UCSD-AML1 (cell line): ENCODE measurements around the gene ZNF408.

Experiments used
- DNase-seq: peaks from one replicate; lab custom pipeline; 2025; ENCODE audit not compliant: unreplicated experiment; lab: John Stamatoyannopoulos, UW

The ZNF408 gene

DNA sequence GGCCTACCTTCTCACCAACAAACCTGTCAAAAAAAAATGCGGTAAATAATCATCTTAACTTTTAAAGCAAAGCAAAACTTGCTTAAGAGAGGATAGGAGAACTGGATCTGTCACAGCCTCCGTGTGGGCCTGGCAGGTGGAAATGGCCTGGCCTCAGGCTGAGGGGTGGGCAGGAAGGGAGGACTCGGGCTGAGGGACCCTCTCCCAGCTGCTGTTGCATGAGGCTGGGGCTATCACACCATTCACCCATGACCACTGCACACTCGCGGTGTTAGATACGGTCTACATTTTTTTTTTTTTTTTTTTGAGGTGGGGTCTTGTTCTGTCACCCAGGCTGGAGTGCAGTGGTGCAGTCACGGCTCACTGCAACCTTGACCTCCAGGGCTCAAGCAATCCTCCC lies 24.9 kb upstream of the ZNF408 start:
- DNase-seq = no peak

DNA sequence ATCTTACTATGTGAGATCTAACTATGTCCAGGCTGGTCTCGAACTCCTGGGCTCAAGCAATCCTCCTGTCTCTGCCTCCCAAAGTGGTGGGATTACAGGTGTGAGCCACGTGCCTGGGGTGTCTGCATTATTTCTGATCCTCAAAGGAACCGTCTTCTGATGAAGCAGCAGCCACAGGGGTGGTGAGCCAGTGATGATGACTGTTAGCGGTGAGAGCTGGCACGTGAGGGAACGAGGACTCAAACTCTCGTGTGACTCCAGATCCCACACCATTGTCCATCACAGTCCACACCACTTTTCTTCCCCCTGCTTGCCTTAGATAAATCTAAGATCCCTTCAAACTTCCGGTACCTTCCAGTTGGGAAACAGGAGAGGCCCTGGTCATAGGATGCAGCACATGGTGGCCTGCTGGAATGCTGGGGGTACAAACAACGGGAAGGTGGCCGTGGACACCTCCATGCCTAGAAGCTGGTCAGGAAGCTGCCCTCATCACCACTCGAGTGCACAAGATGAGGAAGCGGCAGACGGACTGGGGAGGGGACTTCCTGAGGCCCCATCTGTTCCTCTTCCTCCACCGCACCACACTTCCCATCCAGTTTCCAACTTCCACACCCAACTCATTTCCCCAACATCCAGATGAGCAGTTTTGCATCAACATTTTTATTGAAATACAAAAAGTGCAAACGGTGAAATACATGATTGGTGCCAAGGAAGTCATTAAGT lies 24.2 kb upstream of the ZNF408 start:
- peak; percentile 55 for DNase-seq

- no peak for DNase-seq
Measured at GRCh38 chr11:46677169-46677568, 23.7 kb upstream of the ZNF408 start.

DNA sequence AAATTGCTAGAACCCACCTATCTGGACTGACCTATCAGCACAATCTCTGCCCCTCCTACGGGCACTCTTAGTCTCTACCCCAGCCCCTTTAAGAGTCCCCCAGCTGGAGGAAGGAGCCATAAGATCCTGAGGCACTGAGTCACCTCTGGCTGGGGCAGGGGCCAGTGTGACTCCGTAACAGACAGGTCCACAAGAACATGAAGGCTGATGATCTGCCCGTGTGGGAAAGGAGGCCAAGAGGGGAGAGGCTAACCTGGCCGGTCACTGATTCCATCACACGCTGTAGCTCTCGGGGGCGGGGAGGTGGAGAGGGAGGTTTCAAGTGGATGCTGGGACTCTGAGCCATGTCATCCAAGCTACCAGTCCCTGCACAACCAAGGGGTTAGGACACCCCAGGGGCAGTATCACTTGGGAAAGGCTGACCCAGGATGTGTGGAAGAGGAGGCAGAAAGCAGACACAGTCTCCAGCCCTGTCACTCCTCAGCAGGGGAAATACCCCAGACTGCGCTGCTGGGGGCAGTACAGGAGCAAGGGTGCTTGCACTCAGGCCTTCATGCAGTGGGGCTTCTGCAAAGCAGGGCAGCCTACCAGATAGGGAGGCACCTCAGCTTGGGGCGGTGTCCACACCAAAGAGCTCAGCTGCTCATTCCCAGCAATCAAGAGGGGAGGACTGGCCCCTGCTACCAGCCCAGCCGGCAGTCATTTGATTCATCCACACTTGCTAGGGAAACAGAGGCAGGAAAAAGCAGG lies 22.7 kb upstream of the ZNF408 start:
- peak; percentile 26 for DNase-seq

DNA sequence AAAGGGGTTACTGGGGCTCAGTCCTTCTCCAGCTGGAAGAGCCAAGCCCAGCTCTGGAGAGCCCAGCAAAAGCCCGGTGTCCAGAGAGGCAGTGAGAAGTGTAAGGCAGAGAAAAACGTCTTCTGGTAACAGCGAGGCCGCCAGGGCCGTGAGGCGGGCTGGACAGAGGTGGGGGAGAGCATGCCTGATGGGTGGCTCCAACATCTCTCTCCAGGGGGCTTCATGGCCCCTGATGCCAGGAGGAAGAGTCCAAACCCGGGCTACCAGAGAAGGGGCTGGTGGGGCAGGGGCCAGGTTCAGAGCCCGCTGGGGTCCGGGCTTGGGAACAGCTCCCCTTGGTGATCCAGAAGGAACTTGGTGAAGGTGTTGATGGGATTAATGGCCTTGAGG lies 22.1 kb upstream of the ZNF408 start:
- DNase-seq = no peak

DNA sequence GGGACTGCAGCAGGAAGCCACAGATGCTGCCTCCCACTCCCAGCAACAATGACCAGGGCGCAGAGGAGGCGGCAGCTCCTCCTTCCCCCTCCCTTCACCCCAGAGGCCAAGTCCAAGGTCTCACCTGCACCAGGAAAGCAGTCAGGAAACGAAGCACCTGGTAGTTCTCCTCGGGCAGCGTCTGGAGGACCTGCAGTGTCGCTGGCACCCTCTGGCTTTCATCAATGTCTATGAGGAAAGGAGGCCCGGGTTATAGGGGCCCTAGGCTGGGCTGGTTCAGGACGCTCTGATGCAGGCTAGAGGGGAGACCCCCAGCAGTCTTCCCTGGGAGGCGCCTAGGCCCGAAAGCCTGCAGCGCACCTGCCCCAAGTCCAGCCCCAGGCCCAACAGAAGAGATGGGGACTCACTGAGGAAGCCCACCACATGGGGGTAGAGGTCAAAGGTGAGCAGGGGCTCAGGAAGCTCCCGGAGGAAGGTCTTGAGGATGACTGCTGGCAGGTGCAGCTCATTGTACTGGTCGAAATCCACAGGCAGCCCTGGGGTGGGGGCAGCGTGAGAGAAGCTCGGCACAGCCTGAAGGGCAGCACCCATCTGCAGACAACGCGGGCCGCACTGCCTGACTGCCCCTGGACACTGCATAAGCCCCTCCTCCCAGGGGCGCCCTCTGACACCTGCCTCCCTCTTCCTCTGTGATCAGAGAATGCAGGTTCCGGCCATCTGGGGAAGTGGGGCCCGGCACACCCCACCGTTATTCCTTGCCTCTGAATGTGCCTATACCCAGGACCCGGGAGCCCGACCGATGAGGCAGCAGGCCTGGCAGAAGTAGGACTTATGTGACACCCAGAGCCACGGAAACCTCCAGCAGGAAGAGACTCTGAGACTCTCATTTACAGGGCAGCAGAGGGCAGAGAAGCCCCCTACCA lies 21.3 kb upstream of the ZNF408 start:
- no peak for DNase-seq

DNA sequence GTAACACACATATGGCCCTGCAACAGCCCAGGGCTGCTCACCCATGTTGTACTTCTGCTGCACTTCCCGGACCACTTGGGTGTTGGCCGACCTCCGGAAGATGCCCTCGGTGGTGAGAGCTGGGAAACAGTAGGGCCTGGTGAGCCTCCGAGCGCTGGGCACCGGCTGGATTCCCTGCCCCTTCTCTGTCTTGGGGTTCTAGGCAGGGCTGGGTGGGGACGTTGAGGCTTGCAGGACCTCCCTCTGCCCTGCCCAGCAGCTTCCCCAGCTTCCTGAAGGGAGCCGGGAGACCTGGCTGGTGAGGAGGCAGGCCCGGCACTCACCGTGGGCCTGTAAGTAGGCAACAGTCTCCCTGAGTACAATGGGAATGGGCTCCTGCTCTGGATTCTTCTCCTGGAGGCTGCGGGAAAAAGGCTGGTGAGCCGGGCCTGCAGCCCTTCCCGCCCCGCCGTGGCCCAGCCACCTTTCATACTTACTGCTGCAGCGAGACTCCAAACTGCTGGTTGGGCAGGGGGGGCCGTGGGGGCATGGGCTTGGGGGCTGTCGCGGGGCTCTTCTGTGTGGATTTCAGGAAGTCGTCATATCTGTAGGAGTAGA lies 20.6 kb upstream of the ZNF408 start:
- no peak for DNase-seq

DNA sequence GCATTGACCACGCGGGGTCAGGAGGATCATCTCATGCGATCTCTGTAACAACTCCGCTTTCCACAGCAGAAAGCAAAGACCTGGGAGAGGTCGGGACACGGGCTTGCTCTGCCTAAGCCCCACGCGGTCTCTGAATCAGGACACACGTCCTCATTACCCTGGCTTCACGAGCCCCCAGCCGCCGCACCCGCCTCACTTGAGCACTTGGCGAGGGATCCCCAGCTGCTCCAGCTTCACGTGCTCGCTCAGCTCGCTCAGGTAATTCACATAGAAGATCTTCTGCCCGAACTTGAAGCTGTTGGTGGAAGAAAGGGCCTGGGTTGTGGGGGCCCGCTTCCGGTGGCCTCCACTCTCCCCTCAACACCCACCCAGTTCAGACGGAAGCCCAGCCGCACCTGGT lies 20.0 kb upstream of the ZNF408 start:
- DNase-seq = no peak

- DNase-seq = no peak
Measured at GRCh38 chr11:46681814-46682213, 19.0 kb upstream of the ZNF408 start.

GRCh38 chr11:46682773-46683752 lies 17.8 kb upstream of the ZNF408 start:
- no peak for DNase-seq

- no peak for DNase-seq
Measured at GRCh38 chr11:46684367-46684766, 16.5 kb upstream of the ZNF408 start.

DNA sequence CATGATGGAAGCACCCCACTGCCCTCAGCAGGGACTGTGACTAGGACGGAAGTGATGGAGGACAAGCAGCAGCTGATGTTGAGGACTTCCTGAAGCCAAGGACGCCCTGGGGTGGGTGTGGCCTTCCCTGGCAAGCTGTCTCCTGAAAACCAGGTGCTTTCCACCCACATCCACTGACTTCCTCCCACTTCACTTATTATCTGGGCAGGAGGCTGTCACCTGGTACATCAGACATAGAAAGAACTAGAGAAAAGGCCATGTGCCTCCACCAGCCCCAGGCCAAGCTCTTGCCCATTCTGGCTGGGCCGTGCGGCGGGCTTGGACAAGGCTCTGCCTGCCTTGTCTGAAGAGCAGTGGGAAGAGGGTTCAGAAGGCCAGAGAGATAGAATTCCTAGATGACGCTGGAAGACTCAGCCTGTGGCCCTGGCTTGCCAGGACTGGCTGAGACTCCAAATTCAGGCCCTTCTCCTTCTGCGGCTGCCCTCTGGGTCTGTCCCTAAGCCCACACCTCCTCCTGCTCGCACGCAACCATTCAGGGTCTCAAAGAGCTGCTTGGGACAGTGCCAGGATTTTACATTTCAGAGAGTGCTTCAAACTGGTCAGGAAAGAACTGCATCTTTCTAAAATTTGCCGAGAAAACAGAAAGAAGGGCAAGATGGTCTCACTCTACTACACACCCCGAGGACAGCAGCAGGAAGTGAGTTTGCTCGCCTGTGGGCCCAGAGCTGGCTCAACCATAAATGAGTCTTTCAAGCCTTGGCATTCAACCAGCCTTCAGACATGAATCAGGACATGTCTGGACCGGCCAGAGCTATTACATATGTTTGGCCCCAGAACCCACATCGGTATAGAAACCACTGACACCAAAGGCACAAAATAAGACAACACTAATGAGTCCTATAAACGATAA lies 13.7 kb upstream of the ZNF408 start:
- DNase-seq = no peak

GRCh38 chr11:46690702-46691101 lies 10.1 kb upstream of the ZNF408 start:
- DNase-seq = no peak

- DNase-seq = no peak
Measured at GRCh38 chr11:46692450-46692849, 8.4 kb upstream of the ZNF408 start.

GRCh38 chr11:46693597-46694012 lies 7.2 kb upstream of the ZNF408 start:
- no peak for DNase-seq

- no peak for DNase-seq
Measured at GRCh38 chr11:46694072-46694471, 6.8 kb upstream of the ZNF408 start.

- DNase-seq = no peak
Measured at GRCh38 chr11:46694607-46695006, 6.2 kb upstream of the ZNF408 start.

DNA sequence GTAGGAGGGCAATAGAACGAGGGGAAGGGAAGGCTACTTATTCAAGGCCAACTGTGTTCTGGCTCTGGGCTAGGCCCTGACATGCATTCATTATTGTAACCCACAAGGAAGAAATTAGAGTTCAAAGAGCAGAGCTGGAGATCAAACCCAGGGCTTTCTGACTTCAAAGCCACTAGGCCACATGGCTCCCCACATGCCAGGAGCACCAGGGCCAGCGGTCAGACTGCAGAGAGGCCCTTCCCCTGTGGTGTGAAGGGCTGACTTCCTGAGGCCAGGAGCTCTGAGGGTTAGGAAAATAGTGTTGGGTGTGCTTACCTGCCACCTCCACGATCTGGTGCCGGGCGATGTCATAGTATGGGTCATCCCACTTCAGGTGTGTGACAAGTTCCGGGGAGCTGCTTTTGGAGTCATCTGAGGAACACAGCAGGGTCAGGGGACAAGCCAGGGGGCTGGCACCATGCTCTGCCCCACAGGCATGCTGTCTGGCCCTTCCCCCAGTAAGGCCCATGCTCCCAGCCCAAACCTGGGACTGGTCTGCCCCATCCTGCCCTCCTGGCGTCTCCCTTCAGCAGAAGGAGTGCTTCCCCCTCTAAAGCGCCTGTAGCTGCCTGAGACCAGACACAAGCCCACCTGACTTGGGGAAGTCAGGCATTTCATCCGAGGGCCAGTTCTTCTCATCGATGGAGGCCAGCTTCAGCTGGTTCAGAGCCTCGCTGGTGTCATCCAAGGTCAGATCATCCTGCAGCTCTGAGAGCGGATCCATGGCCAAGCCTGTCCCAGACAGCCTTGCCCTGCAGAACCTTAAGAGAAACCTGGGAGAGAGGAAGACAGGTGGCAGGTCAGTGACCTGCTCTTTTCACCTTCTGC lies 5.3 kb upstream of the ZNF408 start:
- DNase-seq = no peak
